Testis (tissue), 3 donors: ENCODE measurements around the gene ANKRD44. TPM values are rescaled to one million over a fixed set of nuclear protein-coding genes. Genes with fewer than 3 reads are reported as not detected.

Experiments
- DNase-seq: peaks from one replicate; pipeline ENCODE4 v3.0.0-alpha.2; 2019
- H3K27ac ChIP-seq, 2 donors: fragments of 200-600 bp; sonication (generic); one replicate each; pipeline ENCODE4 v1.5.1; 2019
- H3K27me3 ChIP-seq: fragments of 200-600 bp; sonication (generic); one replicate; pipeline ENCODE4 v1.5.1; 2019
- H3K36me3 ChIP-seq: fragments of 200-600 bp; sonication (generic); one replicate; pipeline ENCODE4 v1.5.1; 2017; ENCODE audit warnings: low read depth; ENCODE audit errors: missing control alignments
- H3K4me1 ChIP-seq: fragments of 200-600 bp; sonication (generic); one replicate; pipeline ENCODE4 v1.5.1; 2019
- H3K4me3 ChIP-seq, 2 donors: fragments of 200-600 bp; sonication (generic); one replicate each; pipeline ENCODE4 v1.5.1; 2017 to 2019
- H3K9me3 ChIP-seq: fragments of 200-600 bp; sonication (generic); one replicate; pipeline ENCODE4 v1.5.1; 2017
- POLR2A ChIP-seq: fragments of 450-650 bp; IDR thresholded peaks from one replicate; pipeline ENCODE4 v1.6.1; 2017; ENCODE audit warnings: antibody characterized with exemption, mild to moderate bottlenecking, moderate library complexity
- WGBS, 2 donors: methylation state at CpG; one replicate each; pipeline ENCODE4 v1.1.5; 2018; 5-methylcytosine and 5-hydroxymethylcytosine counted together
- intact Hi-C: fragments of 100-400 bp; cut with DNase I; formaldehyde crosslinking; loops from one replicate; pipeline ENCODE4 v1.15.1; 2023; ENCODE audit warnings: low total_unique reads
- polyA plus RNA-seq: library from polyadenylated mRNA; stranded (reverse); fragments of 350-450 nt; fragmentation: Illumina TruSeq; extraction: RNeasy Lipid Tissue Mini Kit (QIAGEN cat#74804); gene quantifications from one replicate; pipeline ENCODE4 v1.2.3, GENCODE V29; 2014; ENCODE audit warnings: low read depth, low replicate concordance; ENCODE audit not compliant: insufficient read depth
- total RNA-seq, 2 donors: library from RNA; depleted of rRNA; stranded (reverse); fragments of >200 nt; gene quantifications; one replicate each; pipeline ENCODE4 v1.2.3, GENCODE V29; 2016
- TF ChIP-seq, protein P1 (sequence below), 3 experiments: fragments of 450-650 bp in 2 of 3; fragments of 200-600 bp in 1 of 3; sonication (generic) in 1 of 3; IDR thresholded peaks; one replicate each; pipeline ENCODE4 v1.5.1; 2016 to 2019; ENCODE audit warnings: antibody characterized with exemption in 3 of 3, mild to moderate bottlenecking in 2 of 3, moderate library complexity in 1 of 3

ANKRD44 gene
- total and polyA plus RNA-seq, 3 donors from 2014 or later: 11.2 to 14.5 (median 11.5) TPM

DNA sequence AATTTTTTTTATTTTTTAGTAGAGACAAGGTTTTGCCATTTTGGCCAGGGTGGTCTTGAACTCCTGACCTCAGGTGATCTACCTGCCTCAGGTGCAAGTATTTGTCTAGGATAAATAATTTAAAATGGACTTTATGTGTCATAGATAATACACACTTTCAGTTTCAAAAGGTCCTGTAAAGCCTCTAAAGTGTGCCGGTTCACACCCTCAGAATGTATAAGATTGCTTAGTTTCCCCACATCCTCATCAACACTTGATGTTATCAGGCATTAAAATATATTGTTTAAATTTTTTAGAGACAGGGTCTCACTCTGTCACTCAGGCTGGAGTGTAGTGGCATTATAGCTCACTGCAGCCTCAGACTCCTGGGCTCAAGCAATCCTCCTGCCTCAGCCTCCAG lies 170.5 kb downstream of the ANKRD44 start:
- intact Hi-C loops: no loop called here

DNA sequence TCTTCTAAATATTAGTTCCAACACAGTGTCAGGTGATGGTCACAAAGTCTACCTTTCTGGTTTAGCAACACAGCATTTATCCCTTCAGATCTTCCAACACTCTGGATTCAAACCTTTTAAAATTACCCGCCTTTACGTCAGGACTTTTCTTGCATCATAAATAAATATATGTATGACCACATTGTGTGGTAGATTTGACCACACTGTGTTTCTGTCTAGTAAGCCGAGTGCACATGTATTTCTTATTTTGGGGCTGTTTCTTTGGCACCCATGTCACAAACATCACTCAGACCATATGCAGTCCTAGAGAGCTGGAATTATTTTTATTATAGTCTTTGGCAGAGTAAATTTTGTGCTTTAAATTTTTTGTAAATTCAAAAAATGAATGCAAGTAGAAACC lies 172.1 kb downstream of the ANKRD44 start:
- Histone ChIP-seq H3K27ac (no peak overlapping the region), H3K9me3 (no peaks in the 10 kb centered on the region), H3K36me3 (no peaks in the 10 kb centered on the region), H3K4me1 (no peaks in the 10 kb centered on the region), H3K27me3 (no peaks in the 10 kb centered on the region), H3K4me3 (no peak overlapping the region)
- TF ChIP-seq POLR2A: no peak
- TF ChIP-seq, protein P1, sequence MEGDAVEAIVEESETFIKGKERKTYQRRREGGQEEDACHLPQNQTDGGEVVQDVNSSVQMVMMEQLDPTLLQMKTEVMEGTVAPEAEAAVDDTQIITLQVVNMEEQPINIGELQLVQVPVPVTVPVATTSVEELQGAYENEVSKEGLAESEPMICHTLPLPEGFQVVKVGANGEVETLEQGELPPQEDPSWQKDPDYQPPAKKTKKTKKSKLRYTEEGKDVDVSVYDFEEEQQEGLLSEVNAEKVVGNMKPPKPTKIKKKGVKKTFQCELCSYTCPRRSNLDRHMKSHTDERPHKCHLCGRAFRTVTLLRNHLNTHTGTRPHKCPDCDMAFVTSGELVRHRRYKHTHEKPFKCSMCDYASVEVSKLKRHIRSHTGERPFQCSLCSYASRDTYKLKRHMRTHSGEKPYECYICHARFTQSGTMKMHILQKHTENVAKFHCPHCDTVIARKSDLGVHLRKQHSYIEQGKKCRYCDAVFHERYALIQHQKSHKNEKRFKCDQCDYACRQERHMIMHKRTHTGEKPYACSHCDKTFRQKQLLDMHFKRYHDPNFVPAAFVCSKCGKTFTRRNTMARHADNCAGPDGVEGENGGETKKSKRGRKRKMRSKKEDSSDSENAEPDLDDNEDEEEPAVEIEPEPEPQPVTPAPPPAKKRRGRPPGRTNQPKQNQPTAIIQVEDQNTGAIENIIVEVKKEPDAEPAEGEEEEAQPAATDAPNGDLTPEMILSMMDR (IDR thresholded peaks at IDR 0.05): no peak
- intact Hi-C loops: no loop called here
- 91 to 97% methylated on average over 3 of the region's 3 CpGs for WGBS, 2 donors
- DNase-seq: no peak

More for the DNA sequence above, 170.5 kb downstream of the ANKRD44 start:
- DNase-seq: no peak
- H3K9me3 ChIP-seq: no peaks in the 10 kb centered on the region
- WGBS, 2 donors: 88 to 91% methylated on average over 1 of the region's 1 CpG
- H3K27me3 ChIP-seq: no peaks in the 10 kb centered on the region
- TF ChIP-seq, protein P1 (IDR thresholded peaks at IDR 0.05): no peak
- no peak for TF ChIP-seq POLR2A
- no peaks in the 10 kb centered on the region for H3K36me3 ChIP-seq
- no peaks in the 10 kb centered on the region for H3K4me1 ChIP-seq
- H3K27ac ChIP-seq: no peak overlapping the region
- no peak overlapping the region for H3K4me3 ChIP-seq

DNA sequence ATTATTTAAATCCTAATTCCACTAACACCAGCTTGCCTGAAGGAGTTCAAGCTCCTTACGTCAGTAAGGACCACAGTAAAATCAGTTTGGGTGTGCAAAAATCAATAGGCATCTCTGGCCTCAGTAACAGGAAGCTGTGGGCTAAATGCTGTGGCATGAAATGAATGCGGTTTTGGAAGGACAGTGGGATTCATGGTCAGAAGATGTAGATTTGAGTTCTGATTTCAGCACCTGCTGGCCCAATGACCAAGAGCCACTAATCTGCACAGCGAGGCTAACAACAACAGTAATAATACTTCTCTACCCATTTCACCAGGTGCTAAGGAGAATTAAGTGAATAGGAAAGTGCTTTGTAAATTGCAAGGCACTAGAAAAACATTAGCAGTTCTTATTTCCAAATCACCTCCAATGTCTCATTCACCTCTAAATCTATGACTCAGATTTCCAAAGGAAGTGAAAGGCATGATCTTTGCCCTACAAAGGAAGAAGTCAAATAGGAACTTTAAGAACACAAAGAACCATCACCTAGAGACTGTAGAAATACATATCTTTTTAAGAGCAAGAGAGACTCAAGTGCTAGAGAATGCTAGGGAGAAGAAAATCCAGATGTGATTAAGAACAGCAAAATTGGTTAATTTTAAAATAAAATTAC lies 172.6 kb downstream of the ANKRD44 start:
- Histone ChIP-seq H3K4me3 (no peak overlapping the region), H3K36me3 (no peaks in the 10 kb centered on the region), H3K9me3 (no peaks in the 10 kb centered on the region), H3K27ac (no peak overlapping the region), H3K4me1 (no peaks in the 10 kb centered on the region), H3K27me3 (no peaks in the 10 kb centered on the region)
- no peak for DNase-seq
- TF ChIP-seq POLR2A: no peak
- TF ChIP-seq, protein P1 (IDR thresholded peaks at IDR 0.05): no peak
- 89% methylated on average over 3 of the region's 3 CpGs for WGBS, 2 donors
- intact Hi-C loops: no loop called here

DNA sequence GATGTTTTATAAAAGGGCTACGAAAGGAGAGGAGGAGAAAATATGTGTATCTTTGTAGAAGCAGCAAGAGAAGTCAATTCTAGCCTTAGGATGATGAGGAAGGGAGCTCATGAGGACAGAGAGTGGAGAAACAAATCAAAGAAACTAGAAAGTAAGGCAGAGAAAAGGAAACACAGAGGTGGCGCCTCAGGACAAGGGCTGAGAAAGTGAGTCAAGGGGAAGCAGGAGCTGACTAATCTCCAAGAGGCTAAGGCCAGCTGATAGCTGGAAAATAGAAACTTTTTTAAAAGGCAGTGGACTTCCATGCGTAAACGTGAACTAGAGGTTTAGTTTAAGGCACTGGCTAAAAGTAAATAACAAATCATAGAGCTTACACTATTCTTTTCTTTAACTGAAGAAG lies 173.3 kb downstream of the ANKRD44 start:
- no peaks in the 10 kb centered on the region for H3K36me3 ChIP-seq
- no peak for TF ChIP-seq POLR2A
- TF ChIP-seq, protein P1 (IDR thresholded peaks at IDR 0.05): no peak
- no peaks in the 10 kb centered on the region for H3K4me1 ChIP-seq
- 72 to 85% methylated on average over 4 of the region's 4 CpGs for WGBS, 2 donors
- H3K27me3 ChIP-seq: no peaks in the 10 kb centered on the region
- no peak for DNase-seq
- intact Hi-C loops: no loop called here
- H3K9me3 ChIP-seq: no peaks in the 10 kb centered on the region
- no peak overlapping the region for H3K27ac ChIP-seq
- H3K4me3 ChIP-seq: no peak overlapping the region

DNA sequence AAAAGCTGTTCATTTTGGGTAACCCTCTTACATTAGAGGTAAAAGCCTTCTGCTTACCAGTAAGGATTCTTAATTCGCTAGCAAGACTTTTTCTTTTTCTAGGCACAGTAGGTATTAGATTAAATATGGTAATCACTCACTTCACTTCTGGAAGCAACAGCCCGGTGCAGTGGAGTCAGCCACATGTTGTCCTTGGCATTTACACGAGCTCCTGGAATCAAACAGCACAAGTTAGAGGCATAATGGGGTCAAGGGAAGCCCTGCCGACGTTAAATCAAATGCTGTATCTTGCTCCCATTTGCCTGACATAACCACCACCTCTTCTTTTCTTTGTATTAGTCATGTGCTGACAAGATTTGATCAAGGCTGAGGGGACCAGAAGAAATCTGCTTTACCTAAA lies 174.1 kb downstream of the ANKRD44 start:
- 46 to 53% methylated on average over 5 of the region's 5 CpGs for WGBS, 2 donors

More for the DNA sequence above, 174.1 kb downstream of the ANKRD44 start:
- H3K4me3 ChIP-seq: no peak overlapping the region
- no peak for TF ChIP-seq POLR2A
- TF ChIP-seq, protein P1 (IDR thresholded peaks at IDR 0.05): no peak
- no peaks in the 10 kb centered on the region for H3K36me3 ChIP-seq
- H3K9me3 ChIP-seq: no peaks in the 10 kb centered on the region
- no peak overlapping the region for H3K27ac ChIP-seq
- DNase-seq: no peak
- H3K4me1 ChIP-seq: no peaks in the 10 kb centered on the region
- intact Hi-C loops: no loop called here
- H3K27me3 ChIP-seq: no peaks in the 10 kb centered on the region
